OCI-LY7 (cell line): ENCODE measurements around the gene PLEKHA6. TPM values are rescaled to one million over a fixed set of nuclear protein-coding genes. Genes with fewer than 3 reads are reported as not detected.
A peak's percentile ranks its signal among the peaks of the same experiment; 100 is the strongest.

Source experiments
- BruUV-seq: library from RNA; stranded (reverse); fragments of 400-500 nt; replicated peaks from 2 replicates; lab custom pipeline; 2021; lab: Mats Ljungman, UMichigan
- CTCF ChIA-PET: fragments of 300-600 bp; sonication (Branson Sonifier 250); formaldehyde crosslinking; loops from one replicate; lab custom pipeline; 2022; ENCODE audit warnings: antibody characterized with exemption; ENCODE audit not compliant: unreplicated experiment; lab: Charles Lee
- POLR2A ChIA-PET: fragments of 300-600 bp; sonication (Branson Sonifier 250); formaldehyde crosslinking; loops from one replicate; lab custom pipeline; 2022; ENCODE audit warnings: antibody characterized with exemption; lab: Charles Lee
- DNase-seq: peaks from one replicate; pipeline ENCODE4 v3.0.0-alpha.2; 2015; ENCODE audit warnings: low spot score
- H2AFZ ChIP-seq: fragments of 200-600 bp; sonication (generic), shearing (Covaris generic); 2 replicates; pipeline ENCODE4 v1.6.1; 2014; ENCODE audit warnings: mild to moderate bottlenecking, antibody characterized with exemption, low read length, moderate library complexity
- H3K27ac ChIP-seq: fragments of 200-600 bp; sonication (generic); 2 replicates; pipeline ENCODE4 v1.5.1; 2014; ENCODE audit warnings: mixed run types, low read depth, mild to moderate bottlenecking, moderate library complexity, low read length, inconsistent platforms; ENCODE audit not compliant: poor library complexity, severe bottlenecking
- H3K36me3 ChIP-seq: fragments of 200-600 bp; sonication (generic); 2 replicates; pipeline ENCODE4 v1.6.1; 2014; ENCODE audit warnings: mild to moderate bottlenecking, antibody characterized with exemption, low read length, moderate library complexity, mixed read lengths; ENCODE audit not compliant: insufficient read depth
- H3K4me1 ChIP-seq: fragments of 200-600 bp; sonication (generic); 2 replicates; pipeline ENCODE4 v1.5.1; 2014; ENCODE audit warnings: mild to moderate bottlenecking, low read length; ENCODE audit not compliant: insufficient read depth, poor library complexity, severe bottlenecking
- H3K4me2 ChIP-seq: fragments of 200-600 bp; sonication (generic); 2 replicates; pipeline ENCODE4 v1.6.1; 2014; ENCODE audit warnings: mild to moderate bottlenecking, low read length
- H3K4me3 ChIP-seq: fragments of 200-600 bp; sonication (generic); 2 replicates; pipeline ENCODE4 v1.5.1; 2014; ENCODE audit warnings: mild to moderate bottlenecking, low read depth, low read length; ENCODE audit not compliant: poor library complexity, severe bottlenecking
- H3K79me2 ChIP-seq: fragments of 200-600 bp; sonication (generic); 2 replicates; pipeline ENCODE4 v1.6.1; 2016; ENCODE audit warnings: low read depth, mild to moderate bottlenecking, low read length, moderate library complexity, mixed read lengths; ENCODE audit not compliant: insufficient read depth
- H3K9me2 ChIP-seq: fragments of 200-600 bp; sonication (generic); 2 replicates; pipeline ENCODE4 v1.6.1; 2016; ENCODE audit warnings: mild to moderate bottlenecking, low read length, mixed read lengths; ENCODE audit not compliant: insufficient read depth
- H3K9me3 ChIP-seq: fragments of 200-600 bp; sonication (generic); 2 replicates; pipeline ENCODE4 v1.6.1; 2014; ENCODE audit warnings: mild to moderate bottlenecking, mixed run types, low read length, mixed read lengths
- H4K20me1 ChIP-seq: fragments of 200-600 bp; sonication (generic); 2 replicates; pipeline ENCODE4 v1.6.1; 2014; ENCODE audit warnings: mild to moderate bottlenecking, antibody characterized with exemption, low read length, moderate library complexity, mixed read lengths; ENCODE audit not compliant: insufficient read depth
- CTCF ChIP-seq: fragments of 200-600 bp; sonication (generic); conservative IDR thresholded peaks from 2 replicates; pipeline ENCODE4 v1.5.1; 2014; ENCODE audit warnings: mild to moderate bottlenecking, antibody characterized with exemption, low read length, moderate library complexity, mixed read lengths
- EZH2phosphoT487 ChIP-seq: fragments of 200-600 bp; sonication (generic); IDR thresholded peaks from 2 replicates; pipeline ENCODE4 v1.6.1; 2018; ENCODE audit warnings: low read depth, borderline replicate concordance, mild to moderate bottlenecking, mixed run types, antibody characterized with exemption, low read length, moderate library complexity, mixed read lengths
- intact Hi-C: fragments of 100-400 bp; cut with micrococcal nuclease; formaldehyde crosslinking; loops from one replicate; pipeline ENCODE4 v1.10.0; 2022; ENCODE audit not compliant: unreplicated experiment
- total RNA-seq, 2 experiments: library from RNA; depleted of rRNA in 1 of 2; stranded (reverse); fragments of >200 nt in 1 of 2; shearing (Covaris generic) in 1 of 2; gene quantifications; 2 replicates each; pipeline ENCODE4 v1.2.3, GENCODE V29; 2014 to 2022

The PLEKHA6 gene
- total RNA-seq, 2 experiments from 2014 or later: not detected

DNA sequence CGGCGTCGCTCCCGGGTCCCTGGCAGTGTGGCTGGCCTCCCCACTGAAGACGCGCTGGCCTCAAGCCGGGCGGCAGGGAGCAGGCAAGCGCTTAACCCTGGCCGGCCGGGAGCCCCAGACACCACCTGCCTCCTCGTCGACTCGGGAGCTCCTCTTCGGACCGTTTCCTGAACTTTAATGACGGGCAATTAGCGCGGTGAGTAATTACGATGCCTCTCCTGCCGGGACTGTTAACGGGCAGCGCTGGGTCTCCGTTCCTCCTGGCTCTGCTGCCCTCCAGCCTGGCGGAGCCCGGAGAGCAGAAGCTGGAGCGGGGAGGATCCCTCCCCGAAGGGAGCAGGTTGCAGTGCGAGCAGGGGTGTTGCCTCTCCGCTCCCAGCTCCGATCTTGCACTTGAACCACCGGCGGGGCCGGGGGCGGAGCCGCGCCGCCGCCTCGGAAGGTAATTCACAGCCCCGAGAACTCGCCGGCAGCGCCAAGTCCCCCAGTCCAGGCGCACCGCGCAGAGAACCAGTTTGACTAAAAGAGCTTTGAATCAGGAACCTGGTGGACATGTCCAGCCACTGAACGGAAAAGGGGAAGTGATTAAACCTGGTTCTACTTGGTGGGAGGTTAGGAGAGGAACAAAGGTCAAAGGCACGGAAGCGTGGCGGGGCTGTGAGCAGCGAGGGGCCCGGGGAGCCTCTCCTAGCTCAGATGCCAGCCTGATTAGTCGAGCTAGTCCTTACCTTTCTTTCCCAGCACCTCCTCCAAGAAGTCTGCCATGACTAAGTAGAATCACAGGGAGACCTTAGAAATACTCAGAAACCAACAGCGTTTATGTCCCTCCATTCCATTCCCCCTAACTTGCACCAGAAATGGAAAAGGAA is 18.3 kb upstream of the PLEKHA6 start:
- Histone ChIP-seq H3K27ac (no peak overlapping the region), H2AFZ (no peak overlapping the region), H4K20me1 (no peaks in the 10 kb centered on the region), H3K9me2 (no peaks in the 10 kb centered on the region), H3K36me3 (no peaks in the 10 kb centered on the region), H3K79me2 (no peaks in the 10 kb centered on the region), H3K4me2 (peak overlapping the region; percentile 37; the same call in 1 of the 2 replicates), H3K4me1 (peaks cover 8% of the 10 kb centered on the region), H3K9me3 (no peaks in the 10 kb centered on the region), H3K4me3 (no peak overlapping the region)
- no peak for DNase-seq
- ChIA-PET CTCF (interaction anchor here (1.1 kb wide), 1 partner anchor 21 kb away, joined by 4 read pairs; no protein-coding TSS in a partner anchor), POLR2A (no interaction called here)
- intact Hi-C loops: no loop called here
- no TSS peak for BruUV-seq
- no peak for TF ChIP-seq EZH2phosphoT487
- no peak for TF ChIP-seq CTCF

DNA sequence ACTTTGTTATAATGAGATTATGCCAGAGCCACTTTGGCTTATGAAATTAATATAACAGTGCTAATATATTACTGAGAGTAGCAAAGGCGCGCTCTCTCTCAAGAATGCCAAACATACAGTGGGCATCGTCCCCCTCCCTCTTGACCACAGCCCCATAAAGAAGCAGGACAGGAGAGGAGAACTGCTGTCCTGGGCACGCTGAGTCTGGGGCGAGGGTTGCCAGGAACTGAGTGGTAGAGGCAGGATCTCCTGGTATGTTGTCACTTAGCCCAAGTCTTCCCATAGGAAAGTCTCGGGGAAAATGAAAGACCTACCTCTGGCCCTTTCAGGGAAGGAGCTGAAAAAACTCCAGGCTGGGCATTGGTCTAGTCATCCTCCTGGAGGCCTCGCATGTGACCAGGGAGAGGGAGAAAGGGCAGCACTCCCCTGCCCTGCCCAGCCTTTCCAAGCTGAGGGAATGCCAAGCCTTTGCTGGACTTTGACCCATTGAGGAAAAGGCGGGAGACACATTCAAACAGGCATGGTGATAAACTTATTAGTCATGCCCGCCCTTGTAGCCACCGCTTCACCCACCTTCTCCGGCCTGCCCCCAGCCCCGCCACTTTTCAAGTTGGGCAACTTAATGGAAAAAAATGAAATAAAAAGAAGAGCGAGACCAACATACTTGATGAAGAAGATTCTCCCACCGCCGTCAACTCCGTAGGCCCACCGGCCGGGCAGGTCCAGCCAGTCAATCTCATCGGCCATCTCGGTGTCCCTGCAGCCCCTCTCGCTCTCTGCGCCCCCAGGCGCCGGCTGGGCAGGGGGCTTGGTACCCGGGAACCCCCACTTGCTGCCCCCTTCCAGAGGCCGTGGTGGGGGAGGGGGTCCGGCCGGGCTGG is 17.4 kb upstream of the PLEKHA6 start:
- POLR2A ChIA-PET: no interaction called here
- no peak overlapping the region for H2AFZ ChIP-seq

More for the DNA sequence above, 17.4 kb upstream of the PLEKHA6 start:
- DNase-seq: no peak
- H3K4me3 ChIP-seq: no peak overlapping the region
- no peaks in the 10 kb centered on the region for H3K79me2 ChIP-seq
- TF ChIP-seq CTCF (no peak), EZH2phosphoT487 (no peak)
- no peaks in the 10 kb centered on the region for H4K20me1 ChIP-seq
- no peak overlapping the region for H3K4me2 ChIP-seq
- no peaks in the 10 kb centered on the region for H3K9me3 ChIP-seq
- no peaks in the 10 kb centered on the region for H3K36me3 ChIP-seq
- peaks cover 8% of the 10 kb centered on the region for H3K4me1 ChIP-seq
- no peaks in the 10 kb centered on the region for H3K9me2 ChIP-seq
- CTCF ChIA-PET: no interaction called here
- intact Hi-C loops: no loop called here
- no peak overlapping the region for H3K27ac ChIP-seq
- no TSS peak for BruUV-seq
